Measurements from ENCODE around the gene RPH3AL.

RPH3AL gene

GRCh38 chr17:337453-337852 lies 15.2 kb downstream of the RPH3AL start (continued):
- TF ChIP-seq ZBTB10 (tag by site-specific recombination; IDR thresholded peaks at IDR 0.05) (no peak), KLF1 (tag by site-specific recombination; IDR thresholded peaks at IDR 0.05) (no peak), AEBP2 (tag by site-specific recombination; IDR thresholded peaks at IDR 0.05; ENCODE audit: borderline replicate concordance) (no peak), YY2 (tag by site-specific recombination; IDR thresholded peaks at IDR 0.05) (no peak)

GRCh38 chr17:337022-337420 lies 15.6 kb downstream of the RPH3AL start:
- ChIA-PET POLR2A (no interaction called here), CTCF (no interaction called here)
- Histone ChIP-seq H3K27ac (ENCODE audit: extremely low read depth, low read depth, low read length) (no peak overlapping the region), H3K36me3 (ENCODE audit: control insufficient read depth in 2 of 2, insufficient read depth in 1 of 2, low read length in 2 of 2) (no peaks in the 10 kb centered on the region), H3K4me1 (ENCODE audit: control insufficient read depth, insufficient read depth, low read length) (peaks cover 9% of the 10 kb centered on the region), H3K4me3 (ENCODE audit: low read depth, low read length) (no peak overlapping the region), H3K9me3 (ENCODE audit: control insufficient read depth, insufficient read depth, low read depth, low read length) (no peaks in the 10 kb centered on the region)
- no peak for TF ChIP-seq ZNF404 (tag by site-specific recombination; IDR thresholded peaks at IDR 0.05)
- TF ChIP-seq ZNF513 (tag by site-specific recombination; IDR thresholded peaks at IDR 0.05): no peak
- TF ChIP-seq ZNF121 (tag by site-specific recombination; IDR thresholded peaks at IDR 0.05): peak; percentile 87
- TF ChIP-seq ZNF433 (tag by site-specific recombination; IDR thresholded peaks at IDR 0.05; ENCODE audit: low read depth): no peak
- TF ChIP-seq ZNF561 (tag by site-specific recombination; IDR thresholded peaks at IDR 0.05; ENCODE audit: borderline replicate concordance): no peak

GRCh38 chr17:336110-337021 lies 16.2 kb downstream of the RPH3AL start:
- Histone ChIP-seq H3K36me3 (ENCODE audit: control insufficient read depth in 2 of 2, insufficient read depth in 1 of 2, low read length in 2 of 2) (no peaks in the 10 kb centered on the region), H3K9me3 (ENCODE audit: control insufficient read depth, insufficient read depth, low read depth, low read length) (no peaks in the 10 kb centered on the region), H3K4me1 (ENCODE audit: control insufficient read depth, insufficient read depth, low read length) (peaks cover 9% of the 10 kb centered on the region), H3K4me3 (ENCODE audit: low read depth, low read length) (no peak overlapping the region), H3K27ac (ENCODE audit: extremely low read depth, low read depth, low read length) (no peak overlapping the region)
- ChIA-PET CTCF (no interaction called here), POLR2A (no interaction called here)
- TF ChIP-seq PATZ1 (tag by site-specific recombination; IDR thresholded peaks at IDR 0.05) (no peak), SALL2 (tag by site-specific recombination; IDR thresholded peaks at IDR 0.05; ENCODE audit: borderline replicate concordance) (no peak), ZNF366 (tag by site-specific recombination; conservative IDR thresholded peaks at IDR 0.05) (no peak), SCRT1 (tag by site-specific recombination; IDR thresholded peaks at IDR 0.05; ENCODE audit: borderline replicate concordance) (no peak), ZNF555 (tag by site-specific recombination; conservative IDR thresholded peaks at IDR 0.05) (no peak), ZNF768 (tag by site-specific recombination; IDR thresholded peaks at IDR 0.05) (no peak), ZNF248 (tag by site-specific recombination; IDR thresholded peaks at IDR 0.05) (no peak), OSR2 (tag by site-specific recombination; IDR thresholded peaks at IDR 0.05) (no peak), ZNF138 (tag by site-specific recombination; IDR thresholded peaks at IDR 0.05; ENCODE audit: borderline replicate concordance) (no peak), ZFP37 (tag by site-specific recombination; IDR thresholded peaks at IDR 0.05) (no peak), ZNF398 (tag by site-specific recombination; IDR thresholded peaks at IDR 0.05) (no peak), ZBTB17 (tag by site-specific recombination; IDR thresholded peaks at IDR 0.05) (peak; percentile 76), ZEB2 (tag by site-specific recombination; IDR thresholded peaks at IDR 0.05) (0 out of 2 replicates have a peak, but pooled peaks have one; percentile 19), YY2 (tag by site-specific recombination; IDR thresholded peaks at IDR 0.05) (no peak), GFI1B (tag by site-specific recombination; IDR thresholded peaks at IDR 0.05) (no peak)
